Lower lobe of right lung (tissue), 2 donors: ENCODE results near the gene MBLAC1. TPM values are rescaled to one million over a fixed set of nuclear protein-coding genes. Genes with fewer than 3 reads are reported as not detected.

ENCODE experiments used
- ATAC-seq, 2 donors: fragments of 200-7000 bp; cut with Tn5 transposase; one replicate each; pipeline ENCODE4 v1.9.1; 2020 to 2022; ENCODE audit warnings: mild to moderate bottlenecking in 2 of 2, moderate library complexity in 2 of 2
- DNase-seq: peaks from one replicate; pipeline ENCODE4 v3.0.0-alpha.2; 2020
- H3K27ac ChIP-seq: fragments of 200-600 bp; one replicate; pipeline ENCODE4 v1.8.0; 2022
- H3K27me3 ChIP-seq: fragments of 200-600 bp; one replicate; pipeline ENCODE4 v1.8.0; 2022; ENCODE audit warnings: low read depth
- H3K36me3 ChIP-seq: fragments of 200-600 bp; one replicate; pipeline ENCODE4 v1.8.0; 2022; ENCODE audit warnings: mild to moderate bottlenecking
- H3K4me1 ChIP-seq: fragments of 200-600 bp; one replicate; pipeline ENCODE4 v1.8.0; 2022
- H3K4me3 ChIP-seq: fragments of 200-600 bp; one replicate; pipeline ENCODE4 v1.8.0; 2022; ENCODE audit warnings: mild to moderate bottlenecking
- H3K9me3 ChIP-seq: fragments of 200-600 bp; one replicate; pipeline ENCODE4 v1.8.0; 2022
- intact Hi-C: fragments of 100-400 bp; cut with DNase I; formaldehyde crosslinking; loops from one replicate; pipeline ENCODE4 v1.11.0; 2022
- long read RNA-seq: library from polyadenylated mRNA; unstranded; transcript quantifications from one replicate; pipeline ENCODE4 v2.0.0, GENCODE V29; 2021
- total RNA-seq: library from RNA; stranded (reverse); fragmentation: NEBNext Ultra II Directional; extraction: Animal tissue kit (Norgen Biotek cat#: 25700); gene quantifications from one replicate; pipeline ENCODE4 v1.2.1, GENCODE V29; 2021
- TF ChIP-seq, protein P1 (sequence below): fragments of 200-600 bp; IDR thresholded peaks from one replicate; pipeline ENCODE4 v1.8.0; 2022; ENCODE audit warnings: antibody characterized with exemption, mild to moderate bottlenecking
- donor health status: DM: no; HTN: yes; CAD: no; lungs with severe emphysema.

Gene MBLAC1, protein sequence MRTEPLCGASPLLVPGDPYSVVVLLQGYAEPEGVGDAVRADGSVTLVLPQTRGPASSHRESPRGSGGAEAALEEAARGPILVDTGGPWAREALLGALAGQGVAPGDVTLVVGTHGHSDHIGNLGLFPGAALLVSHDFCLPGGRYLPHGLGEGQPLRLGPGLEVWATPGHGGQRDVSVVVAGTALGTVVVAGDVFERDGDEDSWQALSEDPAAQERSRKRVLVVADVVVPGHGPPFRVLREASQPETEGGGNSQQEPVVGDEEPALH
- total RNA-seq: 2.7 TPM
- long read RNA-seq, partial matches to known transcripts: 2 of 6 reads
- long read RNA-seq, other reads (novel, unspliced or antisense): 1 of 6 reads

DNA sequence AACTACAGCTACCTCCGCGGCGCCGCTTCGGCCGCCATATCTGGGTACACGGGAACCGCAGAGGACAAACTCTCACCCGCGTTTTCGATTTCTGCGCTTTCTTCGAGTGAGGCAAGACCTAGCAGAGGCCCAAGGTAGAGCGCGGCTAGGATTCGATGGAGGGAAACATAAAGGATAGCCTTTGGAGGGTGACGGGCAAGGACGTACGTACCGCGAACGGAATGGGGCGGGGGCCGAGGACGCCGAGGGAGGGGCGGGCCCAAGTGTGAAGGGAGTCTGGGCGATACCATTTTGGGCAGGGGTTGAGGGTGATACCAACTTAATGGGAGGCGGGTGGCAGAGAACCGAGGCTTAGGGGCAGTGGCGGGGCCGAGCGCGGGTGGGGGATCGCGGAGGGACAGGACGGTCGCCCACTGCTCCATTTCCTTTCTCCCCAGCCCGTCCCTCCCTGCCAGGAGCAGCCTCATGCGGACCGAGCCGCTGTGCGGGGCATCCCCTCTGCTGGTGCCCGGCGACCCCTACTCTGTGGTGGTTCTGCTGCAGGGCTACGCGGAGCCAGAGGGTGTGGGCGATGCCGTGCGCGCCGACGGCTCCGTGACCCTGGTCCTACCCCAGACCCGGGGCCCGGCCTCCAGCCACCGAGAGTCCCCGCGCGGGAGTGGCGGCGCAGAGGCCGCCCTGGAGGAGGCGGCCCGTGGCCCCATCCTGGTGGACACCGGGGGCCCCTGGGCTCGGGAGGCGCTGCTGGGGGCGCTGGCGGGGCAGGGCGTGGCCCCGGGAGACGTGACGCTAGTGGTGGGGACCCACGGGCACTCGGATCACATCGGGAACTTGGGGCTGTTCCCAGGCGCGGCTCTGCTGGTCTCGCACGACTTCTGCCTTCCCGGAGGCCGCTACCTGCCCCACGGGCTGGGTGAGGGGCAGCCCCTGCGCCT lies at the start of gene MBLAC1:
TSS of gene MBLAC1 (plus strand) at position 37 of the 935 bp plus-strand sequence. CDS start at position 466, 429 bp downstream.
- H3K27ac ChIP-seq: peak within 1 kb of the TSS; percentile 90
- H3K36me3 ChIP-seq: no peaks in the 10 kb centered on the region
- peaks cover 36% of the 10 kb centered on the region for H3K4me1 ChIP-seq
- H3K27me3 ChIP-seq: no peaks in the 10 kb centered on the region
- peak; percentile 97 for ATAC-seq
- peak within 1 kb of the TSS; percentile 81 for H3K4me3 ChIP-seq
- DNase-seq: peak; percentile 88
- TF ChIP-seq, protein P1, sequence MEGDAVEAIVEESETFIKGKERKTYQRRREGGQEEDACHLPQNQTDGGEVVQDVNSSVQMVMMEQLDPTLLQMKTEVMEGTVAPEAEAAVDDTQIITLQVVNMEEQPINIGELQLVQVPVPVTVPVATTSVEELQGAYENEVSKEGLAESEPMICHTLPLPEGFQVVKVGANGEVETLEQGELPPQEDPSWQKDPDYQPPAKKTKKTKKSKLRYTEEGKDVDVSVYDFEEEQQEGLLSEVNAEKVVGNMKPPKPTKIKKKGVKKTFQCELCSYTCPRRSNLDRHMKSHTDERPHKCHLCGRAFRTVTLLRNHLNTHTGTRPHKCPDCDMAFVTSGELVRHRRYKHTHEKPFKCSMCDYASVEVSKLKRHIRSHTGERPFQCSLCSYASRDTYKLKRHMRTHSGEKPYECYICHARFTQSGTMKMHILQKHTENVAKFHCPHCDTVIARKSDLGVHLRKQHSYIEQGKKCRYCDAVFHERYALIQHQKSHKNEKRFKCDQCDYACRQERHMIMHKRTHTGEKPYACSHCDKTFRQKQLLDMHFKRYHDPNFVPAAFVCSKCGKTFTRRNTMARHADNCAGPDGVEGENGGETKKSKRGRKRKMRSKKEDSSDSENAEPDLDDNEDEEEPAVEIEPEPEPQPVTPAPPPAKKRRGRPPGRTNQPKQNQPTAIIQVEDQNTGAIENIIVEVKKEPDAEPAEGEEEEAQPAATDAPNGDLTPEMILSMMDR: no peak
- intact Hi-C loops: no loop called here
- H3K9me3 ChIP-seq: no peaks in the 10 kb centered on the region

DNA sequence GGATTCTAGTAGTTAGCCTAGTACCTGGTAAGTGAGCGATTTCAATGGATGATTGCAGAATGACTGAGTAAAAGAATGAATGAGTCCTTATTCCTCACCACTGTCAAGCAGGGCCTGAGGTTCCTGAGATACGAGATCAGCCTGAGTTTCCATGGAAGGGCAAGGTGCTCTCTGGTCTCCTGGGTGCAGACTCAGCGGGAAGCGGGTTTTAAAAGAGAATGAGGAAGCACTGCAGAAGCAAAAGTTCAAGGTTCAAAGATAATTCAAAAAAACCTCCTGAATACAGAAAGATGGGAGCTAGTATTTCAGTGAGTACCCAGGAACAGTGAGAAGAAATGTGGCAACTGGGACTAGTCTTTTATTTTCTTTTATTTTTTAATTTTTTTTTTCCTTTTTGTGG lies 49.6 kb upstream of the MBLAC1 start:
- peaks cover 28% of the 10 kb centered on the region for H3K4me1 ChIP-seq
- no peak for ATAC-seq
- no peaks in the 10 kb centered on the region for H3K27me3 ChIP-seq
- TF ChIP-seq, protein P1: no peak
- H3K27ac ChIP-seq: no peak overlapping the region
- peaks cover 7% of the 10 kb centered on the region for H3K9me3 ChIP-seq
- H3K36me3 ChIP-seq: peaks cover 74% of the 10 kb centered on the region
- intact Hi-C loops: no loop called here
- DNase-seq: no peak
- no peak overlapping the region for H3K4me3 ChIP-seq

DNA sequence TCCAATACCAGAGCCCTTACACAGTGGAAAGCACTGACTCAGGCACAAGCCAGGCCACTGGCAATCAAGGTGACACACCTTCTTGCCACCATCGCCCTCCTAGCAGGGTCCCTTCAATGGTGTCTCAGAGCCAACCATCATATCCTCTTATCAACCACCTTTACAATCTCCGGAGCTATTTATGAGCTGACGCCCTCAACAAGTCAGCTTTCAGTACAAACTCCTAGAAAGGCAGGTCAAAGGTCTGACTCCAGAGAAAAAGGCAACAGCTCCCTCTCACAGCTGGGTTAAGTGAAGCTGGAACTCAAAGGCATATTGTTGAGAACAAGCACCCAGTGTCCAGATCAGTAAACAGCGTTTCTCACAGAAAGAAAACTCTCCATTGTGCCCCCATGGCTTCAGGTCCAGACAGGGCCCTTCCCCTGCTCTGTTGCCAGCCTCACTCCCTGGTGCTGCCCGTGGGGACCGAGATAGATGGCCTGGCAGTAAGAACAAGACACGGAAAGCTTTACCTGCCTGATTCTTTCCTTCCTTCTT lies 47.7 kb upstream of the MBLAC1 start:
- no peak overlapping the region for H3K27ac ChIP-seq
- no peaks in the 10 kb centered on the region for H3K27me3 ChIP-seq
- ATAC-seq (no peak), DNase-seq (no peak)
- H3K4me3 ChIP-seq: no peak overlapping the region
- H3K4me1 ChIP-seq: peaks cover 35% of the 10 kb centered on the region
- intact Hi-C loops: no loop called here
- H3K9me3 ChIP-seq: no peaks in the 10 kb centered on the region
- H3K36me3 ChIP-seq: peaks cover 55% of the 10 kb centered on the region
- TF ChIP-seq, protein P1: no peak

DNA sequence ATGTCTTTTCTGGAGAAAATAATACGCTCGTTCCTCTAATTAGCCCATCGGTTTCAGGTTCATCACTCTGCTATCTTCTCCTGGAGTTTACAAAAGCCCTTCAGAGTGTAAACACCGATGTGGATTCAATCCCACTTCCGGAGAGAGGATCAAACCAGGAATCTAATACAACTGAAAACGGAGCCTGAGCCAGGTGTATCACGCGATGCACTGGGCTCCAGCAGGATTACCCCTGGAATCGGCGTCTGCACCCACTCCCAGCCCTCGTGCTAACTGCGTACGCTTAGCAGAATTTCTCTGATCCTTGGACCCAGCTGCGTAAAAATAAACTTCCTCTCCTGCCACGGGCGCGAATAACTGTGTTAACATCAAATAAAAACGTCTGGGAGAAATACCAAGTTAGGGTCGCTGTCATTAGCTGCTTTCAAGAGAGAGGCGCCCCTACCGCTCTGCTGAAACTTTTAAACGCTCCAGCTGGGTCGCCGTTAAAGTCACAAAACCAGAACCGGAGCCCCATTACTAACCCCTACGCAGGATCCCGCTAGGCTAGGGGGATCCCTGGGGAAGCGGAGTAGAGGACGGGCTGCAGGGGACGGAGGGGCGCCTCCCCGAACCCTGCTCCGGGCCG lies 45.7 kb upstream of the MBLAC1 start:
- intact Hi-C loops: no loop called here
- DNase-seq: no peak
- no peaks in the 10 kb centered on the region for H3K27me3 ChIP-seq
- H3K36me3 ChIP-seq: peaks cover 36% of the 10 kb centered on the region
- peak; percentile 32 to 35 for ATAC-seq
- peak overlapping the region; percentile 93 for H3K27ac ChIP-seq
- H3K4me3 ChIP-seq: peak overlapping the region; percentile 96
- TF ChIP-seq, protein P1: no peak
- H3K9me3 ChIP-seq: no peaks in the 10 kb centered on the region
- peaks cover 35% of the 10 kb centered on the region for H3K4me1 ChIP-seq

DNA sequence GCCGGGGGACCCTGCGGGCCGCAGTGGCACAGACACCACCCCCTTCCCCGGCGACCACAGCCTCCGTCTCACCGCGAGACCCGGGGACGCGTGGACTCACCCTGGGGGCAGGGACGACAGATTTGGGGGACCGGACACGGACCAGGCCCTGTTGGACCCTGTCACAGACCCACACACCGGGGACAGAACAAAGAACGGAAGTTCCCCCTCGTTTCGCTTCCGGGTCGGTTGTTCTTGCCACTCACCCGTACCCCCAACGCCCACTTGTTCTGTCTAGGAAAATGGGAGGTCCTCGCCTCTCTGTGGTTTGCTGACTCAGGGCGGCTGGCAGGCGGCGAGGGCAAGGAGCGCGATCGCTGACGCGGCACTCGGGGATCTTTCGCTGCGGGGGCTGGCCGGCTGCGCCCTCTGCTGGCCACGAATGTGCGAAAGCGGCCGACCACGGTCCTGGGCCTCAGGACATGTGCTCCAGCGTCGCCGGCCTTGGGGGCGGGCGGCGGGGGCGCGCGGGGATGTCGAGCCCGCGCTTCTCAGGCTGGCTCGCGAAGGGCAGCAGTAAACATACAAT lies 45.1 kb upstream of the MBLAC1 start, which contains the start of gene ZNF3:
TSS of gene ZNF3 (minus strand) at position 189 of the 568 bp plus-strand sequence. CDS start 4,366 bp downstream, outside the sequence.
- intact Hi-C loops: no loop called here
- ATAC-seq (peak; percentile 97 to 98), DNase-seq (peak; percentile 98)
- H3K4me1 ChIP-seq: peaks cover 35% of the 10 kb centered on the region
- H3K27ac ChIP-seq: peak within 1 kb of the TSS; percentile 93
- no peaks in the 10 kb centered on the region for H3K27me3 ChIP-seq
- H3K9me3 ChIP-seq: no peaks in the 10 kb centered on the region
- H3K4me3 ChIP-seq: peak within 1 kb of the TSS; percentile 96
- TF ChIP-seq, protein P1: peak; percentile 96
- peaks cover 30% of the 10 kb centered on the region for H3K36me3 ChIP-seq
